K562 (cell line): ENCODE measurements around the gene SLC25A31. TPM values are rescaled to one million over a fixed set of nuclear protein-coding genes. Genes with fewer than 3 reads are reported as not detected.

Source experiments
- ATAC-seq: fragments of 200-7000 bp; cut with Tn5 transposase; 3 replicates; pipeline ENCODE4 v1.9.1; 2020; ENCODE audit warnings: moderate library complexity
- BruUV-seq: library from RNA; stranded (reverse); fragments of 400-500 nt; replicated peaks from 2 replicates; lab custom pipeline; 2021; lab: Mats Ljungman, UMichigan
- CTCF ChIA-PET: fragments of 300-600 bp; formaldehyde crosslinking; extraction: SDS; loops from one replicate; lab custom pipeline; 2021; ENCODE audit warnings: low intra/inter-chr PET ratio; lab: Yijun Ruan, JAX
- POLR2A ChIA-PET: fragments of 300-600, 350-650 bp; sonication (Branson Sonifier 250); formaldehyde crosslinking; extraction: SDS; loops from one replicate; lab custom pipeline; 2021; ENCODE audit warnings: antibody characterized with exemption, inconsistent platforms; lab: Yijun Ruan, JAX
- DNase-seq, 4 experiments: peaks; one replicate each; pipeline versions ENCODE4 v3.0.0 to v3.0.0-alpha.2; 2011 to 2018; ENCODE audit warnings: low spot score in 3 of 4, mixed read lengths in 3 of 4; ENCODE audit errors: extremely low read depth in 1 of 4
- FAIRE-seq: peaks from 2 replicates; lab custom pipeline; 2011; peaks lifted over from hg19 to GRCh38; lab: Jason Lieb, UNC
- H2AFZ ChIP-seq: 2 replicates; pipeline ENCODE4 v1.6.0; 2011; ENCODE audit warnings: low read depth, low read length, control low read depth, inconsistent platforms
- H3K27ac ChIP-seq: fragments of 200-600 bp; 3 replicates; pipeline ENCODE4 v1.8.0; 2011; ENCODE audit warnings: low read depth, mild to moderate bottlenecking, control low read depth, inconsistent platforms, low read length, moderate library complexity, mixed read lengths; ENCODE audit errors: extremely low read depth
- H3K27me3 ChIP-seq, 2 experiments: fragments of 300-600 bp in 1 of 2; 2 replicates in 1 of 2; 3 replicates in 1 of 2; pipeline versions ENCODE4 v1.6.0 to v1.8.0; 2011; ENCODE audit warnings: inconsistent platforms in 2 of 2, low read length in 2 of 2, mild to moderate bottlenecking in 1 of 2, mixed read lengths in 1 of 2, moderate library complexity in 1 of 2; ENCODE audit not compliant: control insufficient read depth in 2 of 2, insufficient read depth in 2 of 2
- H3K36me3 ChIP-seq: fragments of 300-600 bp; 3 replicates; pipeline ENCODE4 v1.8.0; 2011; ENCODE audit warnings: mild to moderate bottlenecking, low read length, inconsistent platforms; ENCODE audit not compliant: control insufficient read depth, insufficient read depth
- H3K4me1 ChIP-seq, 2 experiments: fragments of 200-600 bp in 1 of 2; replicated peaks in 1 of 2; 2 replicates in 1 of 2; 3 replicates in 1 of 2; pipeline versions ENCODE4 v1.5.1 to v1.8.0; 2011; ENCODE audit warnings: inconsistent platforms in 2 of 2, low read length in 2 of 2, mild to moderate bottlenecking in 1 of 2, mixed read lengths in 1 of 2, moderate library complexity in 1 of 2; ENCODE audit not compliant: control insufficient read depth in 2 of 2, insufficient read depth in 2 of 2
- H3K4me2 ChIP-seq: 2 replicates; pipeline ENCODE4 v1.6.1; 2011; ENCODE audit warnings: low read length, control low read depth, inconsistent platforms, mixed read lengths; ENCODE audit not compliant: insufficient read depth
- H3K4me3 ChIP-seq: fragments of 200-600 bp; sonication (generic), shearing (Covaris generic); 2 replicates; pipeline ENCODE4 v1.5.1; 2016; ENCODE audit warnings: control low read depth, inconsistent platforms
- H3K79me2 ChIP-seq: fragments of 200-600 bp; 3 replicates; pipeline ENCODE4 v1.8.0; 2011; ENCODE audit warnings: low read length, inconsistent platforms; ENCODE audit not compliant: control insufficient read depth, insufficient read depth
- H3K9ac ChIP-seq, 2 experiments: 2 replicates each; pipeline versions ENCODE4 v1.6.0 to v1.6.1; 2011; ENCODE audit warnings: low read depth in 2 of 2, low read length in 2 of 2, control low read depth in 1 of 2, inconsistent platforms in 1 of 2, mild to moderate bottlenecking in 1 of 2, mixed read lengths in 1 of 2; ENCODE audit not compliant: insufficient read depth in 1 of 2
- H3K9me1 ChIP-seq: one replicate; pipeline ENCODE4 v1.6.0; 2011; ENCODE audit warnings: inconsistent platforms, mild to moderate bottlenecking, low read length, moderate library complexity; ENCODE audit not compliant: control insufficient read depth, insufficient read depth
- H3K9me3 ChIP-seq: replicated peaks from 2 replicates; pipeline ENCODE4 v1.5.1; 2011; ENCODE audit warnings: low read depth, low read length, inconsistent platforms; ENCODE audit not compliant: control insufficient read depth, insufficient read depth
- H4K20me1 ChIP-seq: replicated peaks from 2 replicates; pipeline ENCODE4 v1.6.1; 2011; ENCODE audit warnings: low read length, inconsistent platforms, mixed read lengths; ENCODE audit not compliant: control insufficient read depth, insufficient read depth
- ARID4B ChIP-seq: sonication (generic); formaldehyde crosslinking; IDR thresholded peaks from 2 replicates; pipeline ENCODE4 v1.8.0; 2022; ENCODE audit warnings: mild to moderate bottlenecking, missing genetic modification reagents
- BMI1 ChIP-seq: fragments of 150-350 bp; IDR thresholded peaks from 2 replicates; pipeline ENCODE4 v1.6.1; 2014; ENCODE audit warnings: low read length
- CCNT2 ChIP-seq: IDR thresholded peaks from 2 replicates; pipeline ENCODE4 v1.6.1; 2011; ENCODE audit warnings: borderline replicate concordance, low read depth, mild to moderate bottlenecking, moderate library complexity, mixed read lengths, low read length; ENCODE audit not compliant: insufficient read length; ENCODE audit errors: extremely low read depth
- CXXC5 ChIP-seq: fragments of 250-450 bp; sonication (Bioruptor Pico); IDR thresholded peaks from 2 replicates; pipeline ENCODE4 v1.8.0; 2022; ENCODE audit warnings: inconsistent platforms, mild to moderate bottlenecking, moderate library complexity
- KLF10 ChIP-seq: fragments of 250-450 bp; sonication (Bioruptor Pico); IDR thresholded peaks from 2 replicates; pipeline ENCODE4 v1.6.1; 2021; ENCODE audit warnings: matching md5 sums
- MCM3 ChIP-seq: fragments of 450-650 bp; IDR thresholded peaks from 2 replicates; pipeline ENCODE4 v1.6.1; 2016
- MECOM ChIP-seq: fragments of 250-450 bp; sonication (Bioruptor Pico); IDR thresholded peaks from 2 replicates; pipeline ENCODE4 v1.8.0; 2022; ENCODE audit warnings: inconsistent platforms
- MED1 ChIP-seq: sonication (generic); formaldehyde crosslinking; IDR thresholded peaks from 2 replicates; pipeline ENCODE4 v1.8.1; 2023; ENCODE audit warnings: missing genetic modification reagents, borderline replicate concordance
- RUNX1 ChIP-seq: sonication (generic); IDR thresholded peaks from 2 replicates; pipeline ENCODE4 v1.6.1; 2016; ENCODE audit warnings: antibody characterized with exemption, low read depth
- TEAD1 ChIP-seq, 2 experiments: fragments of 450-650 bp in 1 of 2; sonication (generic) in 1 of 2; formaldehyde crosslinking; IDR thresholded peaks; 2 replicates each; pipeline versions ENCODE4 v1.4.0 to v1.8.0; 2020 to 2022; ENCODE audit warnings: mild to moderate bottlenecking in 2 of 2, missing genetic modification reagents in 1 of 2
- ZC3H4 ChIP-seq: sonication (generic); formaldehyde crosslinking; IDR thresholded peaks from 2 replicates; pipeline ENCODE4 v1.9.0; 2021; ENCODE audit warnings: missing genetic modification reagents, borderline replicate concordance
- WGBS: fragments of 100-300 bp; shearing (Covaris generic); methylation state at CpG from one replicate; pipeline ENCODE4 v1.1.6; 2016; ENCODE audit warnings: low coverage, mixed read lengths; ENCODE audit not compliant: insufficient coverage; ENCODE audit errors: missing lambda C conversion rate; 5-methylcytosine and 5-hydroxymethylcytosine counted together
- in situ Hi-C: fragments of 300-500 bp; cut with MboI; formaldehyde crosslinking; loops from 4 replicates; pipeline ENCODE4 v1.15.0; 2018; ENCODE audit warnings: inconsistent platforms, mixed read lengths
- intact Hi-C: fragments of 100-400 bp; cut with micrococcal nuclease; formaldehyde crosslinking; loops from 2 replicates; pipeline ENCODE4 v1.14.2; 2022
- polyA plus RNA-seq, 8 experiments: library from polyadenylated mRNA; depleted of rRNA in 4 of 8; stranded (reverse) in 5 of 8; unstranded in 3 of 8; fragments of >200 nt; fragmentation: Nextera tagmentation in 2 of 8; fragmentation: Illumina TruSeq in 1 of 8; extraction: Ambion mirVana in 2 of 8; extraction: Trizol in 1 of 8; gene quantifications; 2 replicates each; pipeline versions ENCODE4 v1.2.1 to v1.2.3, GENCODE V29; 2011 to 2014; ENCODE audit warnings: inconsistent platforms in 1 of 8, missing spikeins in 1 of 8
- total RNA-seq, 7 experiments: library from RNA; depleted of rRNA in 6 of 7; stranded (reverse); fragments of >200 nt in 6 of 7; fragmentation: Illumina TruSeq in 2 of 7; extraction: Trizol in 2 of 7; gene quantifications; 2 replicates each; pipeline versions ENCODE4 v1.2.1 to v1.2.3, GENCODE V29; 2011 to 2021; ENCODE audit warnings: low replicate concordance in 1 of 7
- TF ChIP-seq, protein P1 (sequence below): fragments of 250-450 bp; sonication (Bioruptor Pico); IDR thresholded peaks from 2 replicates; pipeline ENCODE4 v1.8.0; 2022; ENCODE audit warnings: inconsistent platforms
- TF ChIP-seq, protein P2 (sequence below), 2 experiments: fragments of 450-650 bp; conservative IDR thresholded peaks; 2 replicates each; pipeline ENCODE4 v1.6.1; 2017; ENCODE audit warnings: mild to moderate bottlenecking in 2 of 2, moderate library complexity in 2 of 2

SLC25A31 gene
- total and polyA plus RNA-seq, 9 of the 15 experiments (the other 6 are each of a cell fraction or from before 2014, with no cell fraction given) = 0.07 TPM; not detected in 8

DNA sequence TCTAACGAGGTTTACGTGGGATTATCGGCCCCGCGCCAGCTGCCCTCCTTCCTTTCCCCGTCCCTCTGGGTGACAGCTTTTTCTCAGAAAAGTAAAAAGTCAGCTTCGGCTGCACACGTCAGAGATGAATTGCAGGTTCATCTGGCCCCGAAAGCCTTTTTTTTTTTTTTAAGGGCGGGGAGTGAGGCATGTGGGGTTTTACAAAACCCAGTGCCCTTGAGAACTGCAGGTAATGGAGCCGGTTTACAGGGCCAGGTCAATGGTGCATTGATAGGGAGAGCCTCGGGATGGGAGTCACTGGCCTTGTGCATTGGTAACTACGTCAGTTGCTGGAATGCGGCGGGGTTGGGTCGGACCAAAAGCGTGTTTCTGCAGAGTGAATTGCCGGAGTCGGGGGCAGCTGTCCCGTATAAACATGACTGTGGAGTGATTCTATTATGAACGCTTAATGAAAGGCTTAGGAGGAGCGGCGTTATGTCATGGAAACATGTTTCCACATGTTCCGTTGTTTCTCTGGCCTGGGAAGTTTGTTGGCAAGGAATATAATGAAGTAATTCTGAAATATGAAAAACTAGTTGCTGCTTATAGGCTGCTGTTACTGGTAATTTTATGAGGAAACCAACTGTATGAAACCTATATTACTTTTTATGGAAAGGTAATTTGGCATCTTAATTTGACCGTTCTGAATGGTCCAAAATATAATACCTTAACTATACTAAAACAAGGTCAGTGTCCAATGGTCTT lies 53.0 kb downstream of the SLC25A31 start:
- BruUV-seq = no TSS peak
- Histone ChIP-seq H3K9me3 (no peaks in the 10 kb centered on the region), H3K27ac (peak overlapping the region; percentile 75), H3K36me3 (peaks cover 2% of the 10 kb centered on the region; the same call in 1 of the 3 replicates), H3K4me3 (peak overlapping the region; percentile 54), H2AFZ (peak overlapping the region; percentile 89), H3K79me2 (peaks cover 60% of the 10 kb centered on the region), H3K27me3 (no peaks in the 10 kb centered on the region), H4K20me1 (no peaks in the 10 kb centered on the region), H3K9me1 (no peaks in the 10 kb centered on the region), H3K4me1 (peaks cover 0 to 13% of the 10 kb centered on the region in 2 experiments; a peak in 2 of 5 replicates), H3K4me2 (peak overlapping the region; percentile 98), H3K9ac (peak overlapping the region; percentile 77 to 91)
- ChIA-PET POLR2A (interaction anchor here (0.7 to 2.0 kb wide), 7 partner anchors 10 to 390 kb away, joined by 3 to 5 read pairs (median 3); no protein-coding TSS in a partner anchor), CTCF (no interaction called here)
- WGBS = under 1% methylated on average over 23 of the region's 25 CpGs
- FAIRE-seq (peak; percentile 74), ATAC-seq (peak; percentile 53), DNase-seq (peak; percentile 36 to 77 (median 51))
- in situ Hi-C loops = no loop called here
- intact Hi-C loops = loop anchor here (2.0 to 5.0 kb wide), 2 partner anchors 98 to 279 kb away; partner anchors contain the start of genes LARP1B and PLK4
- TF ChIP-seq BMI1 (no peak), CCNT2 (no peak), MCM3 (no peak), ARID4B (CRISPR knock-in tag) (peak; percentile 31; the same call in 1 of the 2 replicates), ZC3H4 (peak; percentile 22; the same call in 1 of the 2 replicates), MED1 (no peak), CXXC5 (0 out of 2 replicates have a peak, but pooled peaks have one; percentile 53), RUNX1 (no peak), TEAD1 (CRISPR knock-in tag; IDR thresholded peaks at IDR 0.05) (peak; percentile 35 to 94; a peak in 2 of 4 replicates), KLF10 (no peak), MECOM (CRISPR knock-in tag) (no peak)
- TF ChIP-seq, protein P1, sequence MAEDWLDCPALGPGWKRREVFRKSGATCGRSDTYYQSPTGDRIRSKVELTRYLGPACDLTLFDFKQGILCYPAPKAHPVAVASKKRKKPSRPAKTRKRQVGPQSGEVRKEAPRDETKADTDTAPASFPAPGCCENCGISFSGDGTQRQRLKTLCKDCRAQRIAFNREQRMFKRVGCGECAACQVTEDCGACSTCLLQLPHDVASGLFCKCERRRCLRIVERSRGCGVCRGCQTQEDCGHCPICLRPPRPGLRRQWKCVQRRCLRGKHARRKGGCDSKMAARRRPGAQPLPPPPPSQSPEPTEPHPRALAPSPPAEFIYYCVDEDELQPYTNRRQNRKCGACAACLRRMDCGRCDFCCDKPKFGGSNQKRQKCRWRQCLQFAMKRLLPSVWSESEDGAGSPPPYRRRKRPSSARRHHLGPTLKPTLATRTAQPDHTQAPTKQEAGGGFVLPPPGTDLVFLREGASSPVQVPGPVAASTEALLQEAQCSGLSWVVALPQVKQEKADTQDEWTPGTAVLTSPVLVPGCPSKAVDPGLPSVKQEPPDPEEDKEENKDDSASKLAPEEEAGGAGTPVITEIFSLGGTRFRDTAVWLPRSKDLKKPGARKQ = no peak
- TF ChIP-seq, protein P2, sequence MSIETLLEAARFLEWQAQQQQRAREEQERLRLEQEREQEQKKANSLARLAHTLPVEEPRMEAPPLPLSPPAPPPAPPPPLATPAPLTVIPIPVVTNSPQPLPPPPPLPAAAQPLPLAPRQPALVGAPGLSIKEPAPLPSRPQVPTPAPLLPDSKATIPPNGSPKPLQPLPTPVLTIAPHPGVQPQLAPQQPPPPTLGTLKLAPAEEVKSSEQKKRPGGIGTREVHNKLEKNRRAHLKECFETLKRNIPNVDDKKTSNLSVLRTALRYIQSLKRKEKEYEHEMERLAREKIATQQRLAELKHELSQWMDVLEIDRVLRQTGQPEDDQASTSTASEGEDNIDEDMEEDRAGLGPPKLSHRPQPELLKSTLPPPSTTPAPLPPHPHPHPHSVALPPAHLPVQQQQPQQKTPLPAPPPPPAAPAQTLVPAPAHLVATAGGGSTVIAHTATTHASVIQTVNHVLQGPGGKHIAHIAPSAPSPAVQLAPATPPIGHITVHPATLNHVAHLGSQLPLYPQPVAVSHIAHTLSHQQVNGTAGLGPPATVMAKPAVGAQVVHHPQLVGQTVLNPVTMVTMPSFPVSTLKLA (conservative IDR thresholded peaks at IDR 0.05) = 0 out of 4 replicates have a peak, but pooled peaks of 1 of the 2 experiments have one; percentile 43
